Measurements from ENCODE around the gene ZNF358.

DNA sequence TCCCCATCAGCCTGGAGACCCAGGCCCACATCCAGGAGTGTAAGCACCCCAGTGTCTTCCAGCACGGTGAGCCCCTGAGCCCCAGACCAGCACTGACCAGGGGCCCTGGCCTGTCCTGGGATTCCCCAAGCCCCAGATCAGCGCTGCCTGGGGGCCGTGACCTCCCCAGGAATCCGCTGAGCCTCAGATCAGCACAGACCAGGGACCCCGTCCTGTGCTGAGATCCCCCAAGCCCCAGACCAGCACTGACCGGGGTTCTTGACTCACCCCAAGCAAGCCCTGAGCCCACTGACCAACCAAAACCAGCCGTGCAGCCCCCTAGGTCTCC, 12.3 kb downstream of the ZNF358 start:
- TF ChIP-seq, protein P1, sequence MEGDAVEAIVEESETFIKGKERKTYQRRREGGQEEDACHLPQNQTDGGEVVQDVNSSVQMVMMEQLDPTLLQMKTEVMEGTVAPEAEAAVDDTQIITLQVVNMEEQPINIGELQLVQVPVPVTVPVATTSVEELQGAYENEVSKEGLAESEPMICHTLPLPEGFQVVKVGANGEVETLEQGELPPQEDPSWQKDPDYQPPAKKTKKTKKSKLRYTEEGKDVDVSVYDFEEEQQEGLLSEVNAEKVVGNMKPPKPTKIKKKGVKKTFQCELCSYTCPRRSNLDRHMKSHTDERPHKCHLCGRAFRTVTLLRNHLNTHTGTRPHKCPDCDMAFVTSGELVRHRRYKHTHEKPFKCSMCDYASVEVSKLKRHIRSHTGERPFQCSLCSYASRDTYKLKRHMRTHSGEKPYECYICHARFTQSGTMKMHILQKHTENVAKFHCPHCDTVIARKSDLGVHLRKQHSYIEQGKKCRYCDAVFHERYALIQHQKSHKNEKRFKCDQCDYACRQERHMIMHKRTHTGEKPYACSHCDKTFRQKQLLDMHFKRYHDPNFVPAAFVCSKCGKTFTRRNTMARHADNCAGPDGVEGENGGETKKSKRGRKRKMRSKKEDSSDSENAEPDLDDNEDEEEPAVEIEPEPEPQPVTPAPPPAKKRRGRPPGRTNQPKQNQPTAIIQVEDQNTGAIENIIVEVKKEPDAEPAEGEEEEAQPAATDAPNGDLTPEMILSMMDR (conservative IDR thresholded peaks at IDR 0.05), result no peak
- no peak for TF ChIP-seq ZFX (IDR thresholded peaks at IDR 0.05)
